Jurkat, Clone E6-1 (cell line): ENCODE results near the gene CMYA5.
"Not testable (repeated sequence)": the region's sequence is repeated elsewhere in the genome, so short reads cannot be mapped to it uniquely, and the experiment has no call there.

Source experiments
- DNase-seq: peaks from one replicate; pipeline ENCODE4 v3.0.0-alpha.2; 2011; ENCODE audit warnings: low read depth, low spot score
- H3K4me3 ChIP-seq: 2 replicates; pipeline ENCODE4 v1.5.1; 2011; ENCODE audit warnings: mild to moderate bottlenecking, low read length, control low read depth, moderate library complexity

Gene CMYA5

GRCh38 chr5:79774171-79774854 is 84.7 kb downstream of the CMYA5 start:
- peak; percentile 18 for DNase-seq
- no peak overlapping the region for H3K4me3 ChIP-seq

- no peak overlapping the region for H3K4me3 ChIP-seq
- no peak for DNase-seq
Observed at GRCh38 chr5:79774855-79775237, 85.2 kb downstream of the CMYA5 start.

GRCh38 chr5:79784741-79785140 is 95.1 kb downstream of the CMYA5 start:
- not testable (repeated sequence) for H3K4me3 ChIP-seq, DNase-seq

- DNase-seq, result no peak
- H3K4me3 ChIP-seq, result no peak overlapping the region
Observed at GRCh38 chr5:79785983-79786382, 96.3 kb downstream of the CMYA5 start.

GRCh38 chr5:79787448-79787847 is 97.8 kb downstream of the CMYA5 start:
- DNase-seq, result no peak
- H3K4me3 ChIP-seq, result no peak overlapping the region

- DNase-seq, result no peak
- H3K4me3 ChIP-seq, result no peak overlapping the region
Observed at GRCh38 chr5:79791843-79792242, 102.2 kb downstream of the CMYA5 start.

GRCh38 chr5:79792463-79792862 is 102.8 kb downstream of the CMYA5 start:
- no peak for DNase-seq
- H3K4me3 ChIP-seq, result no peak overlapping the region

GRCh38 chr5:79793304-79793703 is 103.7 kb downstream of the CMYA5 start:
- no peak overlapping the region for H3K4me3 ChIP-seq
- DNase-seq, result no peak

- H3K4me3 ChIP-seq, result no peak overlapping the region
- DNase-seq, result no peak
Observed at GRCh38 chr5:79793722-79794121, 104.1 kb downstream of the CMYA5 start.

GRCh38 chr5:79794347-79794746 is 104.7 kb downstream of the CMYA5 start:
- no peak for DNase-seq
- H3K4me3 ChIP-seq, result no peak overlapping the region

- no peak overlapping the region for H3K4me3 ChIP-seq
- no peak for DNase-seq
Observed at GRCh38 chr5:79795764-79796398, 106.2 kb downstream of the CMYA5 start.

GRCh38 chr5:79798893-79799590 is 109.4 kb downstream of the CMYA5 start:
- DNase-seq, result no peak
- no peak overlapping the region for H3K4me3 ChIP-seq

GRCh38 chr5:79800979-79801827 is 111.6 kb downstream of the CMYA5 start:
- peak; percentile 19 for DNase-seq
- no peak overlapping the region for H3K4me3 ChIP-seq

GRCh38 chr5:79802406-79802805 is 112.8 kb downstream of the CMYA5 start:
- H3K4me3 ChIP-seq, result no peak overlapping the region
- no peak for DNase-seq

GRCh38 chr5:79803007-79803406 is 113.4 kb downstream of the CMYA5 start:
- no peak for DNase-seq
- no peak overlapping the region for H3K4me3 ChIP-seq

GRCh38 chr5:79806741-79807140 is 117.1 kb downstream of the CMYA5 start:
- no peak overlapping the region for H3K4me3 ChIP-seq
- DNase-seq, result no peak

- DNase-seq, result no peak
- H3K4me3 ChIP-seq, result no peak overlapping the region
Observed at GRCh38 chr5:79809743-79810142, 120.1 kb downstream of the CMYA5 start.

GRCh38 chr5:79811081-79811480 is 121.4 kb downstream of the CMYA5 start:
- no peak for DNase-seq
- H3K4me3 ChIP-seq, result no peak overlapping the region

GRCh38 chr5:79811904-79812303 is 122.3 kb downstream of the CMYA5 start:
- H3K4me3 ChIP-seq, result no peak overlapping the region
- DNase-seq, result no peak

GRCh38 chr5:79814699-79815098 is 125.1 kb downstream of the CMYA5 start:
- no peak overlapping the region for H3K4me3 ChIP-seq
- DNase-seq, result no peak
